Naive thymus-derived CD4-positive, alpha-beta T cell (primary cell): Measurements from ENCODE around the gene NADK2. TPM values are rescaled to one million over a fixed set of nuclear protein-coding genes. Genes with fewer than 3 reads are reported as not detected.
A peak's percentile ranks its signal among the peaks of the same experiment; 100 is the strongest.
"Not testable (repeated sequence)": the region's sequence is repeated elsewhere in the genome, so short reads cannot be mapped to it uniquely, and the experiment has no call there.

Source experiments
- ATAC-seq: fragments of 150-1000 bp; cut with Tn5 transposase; 2 replicates; pipeline ENCODE4 v1.10.0; 2021; ENCODE audit warnings: mild to moderate bottlenecking, moderate library complexity
- CTCF ChIA-PET: fragments of 350-600 bp; sonication (Branson Sonifier 250); formaldehyde crosslinking; loops from one replicate; lab custom pipeline; 2021; ENCODE audit warnings: antibody characterized with exemption; lab: Charles Lee
- POLR2A ChIA-PET: fragments of 350-600 bp; sonication (Branson Sonifier 250); formaldehyde crosslinking; loops from one replicate; lab custom pipeline; 2021; ENCODE audit warnings: antibody characterized with exemption, inconsistent platforms; lab: Charles Lee
- DNase-seq, 9 donors: peaks; one replicate each; pipeline versions ENCODE4 v3.0.0 to v3.0.0-alpha.2; 2020 to 2022; ENCODE audit warnings: mixed read lengths in 1 of 9
- H3K27ac ChIP-seq: one replicate; pipeline ENCODE4 v1.7.0; 2013; ENCODE audit warnings: mild to moderate bottlenecking, low read depth, low read length, moderate library complexity
- H3K27me3 ChIP-seq, 2 donors: one replicate each; pipeline ENCODE4 v1.7.0; 2013; ENCODE audit warnings: low read length in 2 of 2, mild to moderate bottlenecking in 2 of 2, moderate library complexity in 2 of 2; ENCODE audit not compliant: control insufficient read depth in 2 of 2, insufficient read depth in 2 of 2
- H3K36me3 ChIP-seq, 3 experiments: 1 replicate in 2 of 3; 2 replicates in 1 of 3; pipeline ENCODE4 v1.7.0; 2013; ENCODE audit warnings: low read length in 3 of 3, mild to moderate bottlenecking in 3 of 3, moderate library complexity in 1 of 3; ENCODE audit not compliant: insufficient read depth in 3 of 3, control insufficient read depth in 2 of 3
- H3K4me1 ChIP-seq, 2 donors: one replicate each; pipeline ENCODE4 v1.7.0; 2013; ENCODE audit warnings: low read length in 2 of 2, mild to moderate bottlenecking in 2 of 2, moderate library complexity in 1 of 2; ENCODE audit not compliant: control insufficient read depth in 2 of 2, insufficient read depth in 2 of 2
- H3K4me3 ChIP-seq: 2 replicates; pipeline ENCODE4 v1.7.0; 2013; ENCODE audit warnings: mild to moderate bottlenecking, low read length
- H3K9me3 ChIP-seq, 3 experiments: 1 replicate in 2 of 3; 2 replicates in 1 of 3; pipeline ENCODE4 v1.7.0; 2013; ENCODE audit warnings: low read length in 3 of 3; ENCODE audit not compliant: control insufficient read depth in 2 of 3
- H3K27ac Mint-ChIP-seq, 9 donors: one replicate each; pipeline ENCODE4 v1.8.0; 2020 to 2022; ENCODE audit warnings: mixed read lengths in 9 of 9, mild to moderate bottlenecking in 8 of 9, moderate library complexity in 5 of 9, inconsistent platforms in 2 of 9
- H3K27me3 Mint-ChIP-seq, 5 donors: one replicate each; pipeline ENCODE4 v1.8.0; 2021 to 2022; ENCODE audit warnings: mixed read lengths in 5 of 5, mild to moderate bottlenecking in 1 of 5
- H3K36me3 Mint-ChIP-seq, 5 donors: one replicate each; pipeline ENCODE4 v1.8.0; 2020 to 2022; ENCODE audit warnings: mixed read lengths in 5 of 5, mild to moderate bottlenecking in 3 of 5, inconsistent platforms in 1 of 5
- H3K4me1 Mint-ChIP-seq, 7 donors: one replicate each; pipeline ENCODE4 v1.8.0; 2020 to 2022; ENCODE audit warnings: mixed read lengths in 7 of 7, mild to moderate bottlenecking in 3 of 7, inconsistent platforms in 1 of 7
- H3K4me3 Mint-ChIP-seq, 10 donors: one replicate each; pipeline ENCODE4 v1.8.0; 2020 to 2022; ENCODE audit warnings: mild to moderate bottlenecking in 10 of 10, mixed read lengths in 10 of 10, moderate library complexity in 6 of 10, inconsistent platforms in 2 of 10
- H3K9me3 Mint-ChIP-seq, 11 donors: one replicate each; pipeline ENCODE4 v1.8.0; 2020 to 2022; ENCODE audit warnings: mixed read lengths in 11 of 11, mild to moderate bottlenecking in 4 of 11, inconsistent platforms in 1 of 11, moderate library complexity in 1 of 11
- intact Hi-C, 2 donors: fragments of 100-400 bp; cut with micrococcal nuclease; formaldehyde crosslinking; loops; one replicate each; pipeline ENCODE4 v1.15.1; 2023
- polyA plus RNA-seq, 2 donors: library from polyadenylated mRNA; unstranded; fragments of 300-500 nt; fragmentation: Illumina TruSeq; gene quantifications; one replicate each; pipeline ENCODE4 v1.2.3, GENCODE V29; 2021
- total RNA-seq, 6 experiments: library from RNA in 5 of 6; stranded (reverse) in 5 of 6; gene quantifications; 1 replicate in 5 of 6; 2 replicates in 1 of 6; pipeline ENCODE4 v1.2.3 and lab custom pipeline; 2021 to 2026

NADK2 gene
- 10 to 100 TPM; 11.3 to 17.8 (median 13.0) TPM for total RNA-seq
- 1 to 10 TPM; 7.0 to 9.6 TPM for polyA plus RNA-seq
- total RNA-seq (lab: John Stamatoyannopoulos, UW) = 19.0 reads per million, percentile 49 among the genes with 10 or more reads in this experiment

GRCh38 chr5:36241631-36242533 is at the start of gene NADK2:
Gene NADK2 (minus strand): TSS chr5:36241925. CDS start chr5:36241798, 127 bp downstream.
- Mint-ChIP-seq H3K36me3 (no peaks in the 10 kb centered on the region), H3K4me1 (peaks cover 24 to 64% (median 52%) of the 10 kb centered on the region in 7 donors), H3K27me3 (peaks cover 0 to 5% (median 0%) of the 10 kb centered on the region in 5 donors), H3K27ac (peak within 1 kb of the TSS; percentile 94 to 97 (median 95)), H3K4me3 (peak within 1 kb of the TSS; percentile 84 to 95 (median 92)), H3K9me3 (no peaks in the 10 kb centered on the region)
- Histone ChIP-seq H3K9me3 (no peaks in the 10 kb centered on the region), H3K27me3 (no peaks in the 10 kb centered on the region), H3K27ac (peak within 1 kb of the TSS; percentile 97), H3K36me3 (no peaks in the 10 kb centered on the region), H3K4me1 (peaks cover 12 to 14% of the 10 kb centered on the region in 2 donors), H3K4me3 (peak within 1 kb of the TSS; percentile 78)
- DNase-seq (peak; percentile 88 to 96 (median 93)), ATAC-seq (peak; percentile 92)
- intact Hi-C loops = loop anchor here (1.0 to 10.0 kb wide), 14 partner anchors 90 to 1405 kb away; partner anchors contain the start of genes NIPBL (in 2 of the 2), NUP155 (in 2 of the 2), TTC23L (in 2 of the 2) and BRIX1 (in 1 of the 2)
- ChIA-PET CTCF (interaction anchor here (0.6 to 1.0 kb wide), 2 partner anchors 22 to 23 kb away, joined by 3 to 5 read pairs; no protein-coding TSS in a partner anchor), POLR2A (interaction anchor here (0.6 to 4.3 kb wide), 8 partner anchors 12 to 1313 kb away, joined by 3 to 35 read pairs (median 4); partner anchors contain the start of genes DNAJC21, LMBRD2, NIPBL and SKP2)

GRCh38 chr5:36285837-36286615 is 44.3 kb upstream of the NADK2 start:
- Histone ChIP-seq H3K36me3 (no peaks in the 10 kb centered on the region), H3K4me1 (no peaks in the 10 kb centered on the region), H3K9me3 (no peaks in the 10 kb centered on the region), H3K27me3 (no peaks in the 10 kb centered on the region), H3K27ac (no peak overlapping the region), H3K4me3 (no peak overlapping the region)
- no peaks in the 10 kb centered on the region for H3K9me3 Mint-ChIP-seq
- ATAC-seq (no peak), DNase-seq (no peak)
- H3K27ac Mint-ChIP-seq = no peak overlapping the region
- no peaks in the 10 kb centered on the region for H3K4me1 Mint-ChIP-seq
- no peak overlapping the region for H3K4me3 Mint-ChIP-seq
- intact Hi-C loops = no loop called here
- peaks cover 0 to 2% (median 0%) of the 10 kb centered on the region in 5 donors for H3K36me3 Mint-ChIP-seq
- ChIA-PET CTCF (no interaction called here), POLR2A (no interaction called here)
- H3K27me3 Mint-ChIP-seq = peaks cover 0 to 14% (median 6%) of the 10 kb centered on the region in 5 donors

- DNase-seq, H3K9me3 Mint-ChIP-seq, H3K4me3 Mint-ChIP-seq, H3K4me1 ChIP-seq, H3K4me1 Mint-ChIP-seq, H3K27ac ChIP-seq, H3K36me3 ChIP-seq, H3K4me3 ChIP-seq, H3K36me3 Mint-ChIP-seq, ATAC-seq, CTCF ChIA-PET, H3K27ac Mint-ChIP-seq, intact Hi-C loops, H3K9me3 ChIP-seq, H3K27me3 ChIP-seq, POLR2A ChIA-PET: not testable (repeated sequence)
- H3K27me3 Mint-ChIP-seq = peaks cover 0 to 18% (median 6%) of the 10 kb centered on the region in 5 donors
These were observed 42.0 kb upstream of the NADK2 start for GRCh38 chr5:36283775-36284174.

GRCh38 chr5:36281626-36282025 is 39.9 kb upstream of the NADK2 start:
- no peak for DNase-seq
- H3K4me1 Mint-ChIP-seq = no peaks in the 10 kb centered on the region
- no peaks in the 10 kb centered on the region for H3K9me3 Mint-ChIP-seq
- CTCF ChIA-PET = no interaction called here
- peaks cover 0 to 14% (median 8%) of the 10 kb centered on the region in 5 donors for H3K27me3 Mint-ChIP-seq
- Histone ChIP-seq H3K27me3 (no peaks in the 10 kb centered on the region), H3K9me3 (no peaks in the 10 kb centered on the region), H3K27ac (no peak overlapping the region), H3K4me3 (no peak overlapping the region), H3K4me1 (no peaks in the 10 kb centered on the region), H3K36me3 (no peaks in the 10 kb centered on the region)
- POLR2A ChIA-PET = no interaction called here
- H3K36me3 Mint-ChIP-seq = no peaks in the 10 kb centered on the region
- intact Hi-C loops = no loop called here
- no peak for ATAC-seq
- no peak overlapping the region for H3K4me3 Mint-ChIP-seq
- no peak overlapping the region for H3K27ac Mint-ChIP-seq

- H3K4me3 Mint-ChIP-seq = no peak overlapping the region
- peaks cover 0 to 21% (median 12%) of the 10 kb centered on the region in 5 donors for H3K27me3 Mint-ChIP-seq
- peaks cover 0 to 1% (median 0%) of the 10 kb centered on the region in 7 donors for H3K4me1 Mint-ChIP-seq
- Histone ChIP-seq H3K36me3 (no peaks in the 10 kb centered on the region), H3K4me1 (no peaks in the 10 kb centered on the region), H3K9me3 (no peaks in the 10 kb centered on the region), H3K27me3 (peaks cover 0 to 3% of the 10 kb centered on the region in 2 donors), H3K4me3 (no peak overlapping the region), H3K27ac (no peak overlapping the region)
- ATAC-seq = no peak
- no peak for DNase-seq
- ChIA-PET CTCF (no interaction called here), POLR2A (no interaction called here)
- no peaks in the 10 kb centered on the region for H3K36me3 Mint-ChIP-seq
- H3K9me3 Mint-ChIP-seq = no peaks in the 10 kb centered on the region
- intact Hi-C loops = no loop called here
- no peak overlapping the region for H3K27ac Mint-ChIP-seq
These were observed 37.5 kb upstream of the NADK2 start for GRCh38 chr5:36279054-36279698.

- Histone ChIP-seq H3K27me3 (peaks cover 0 to 3% of the 10 kb centered on the region in 2 donors), H3K27ac (no peak overlapping the region), H3K4me1 (no peaks in the 10 kb centered on the region), H3K4me3 (no peak overlapping the region), H3K36me3 (no peaks in the 10 kb centered on the region), H3K9me3 (no peaks in the 10 kb centered on the region)
- Mint-ChIP-seq H3K36me3 (no peaks in the 10 kb centered on the region), H3K4me1 (peaks cover 0 to 1% (median 0%) of the 10 kb centered on the region in 7 donors), H3K27me3 (peaks cover 0 to 21% (median 8%) of the 10 kb centered on the region in 5 donors), H3K27ac (no peak overlapping the region), H3K4me3 (no peak overlapping the region), H3K9me3 (no peaks in the 10 kb centered on the region)
- POLR2A ChIA-PET = no interaction called here
- ATAC-seq = no peak
- CTCF ChIA-PET = no interaction called here
- DNase-seq = no peak
- intact Hi-C loops = no loop called here
These were observed 35.9 kb upstream of the NADK2 start for GRCh38 chr5:36277521-36278176.
